Loucy (cell line): ENCODE results near the gene KISS1.

Experiments used
- H2AFZ ChIP-seq: fragments of 200-600 bp; sonication (generic); 2 replicates; pipeline ENCODE4 v1.6.0; 2016; ENCODE audit warnings: antibody characterized with exemption, mild to moderate bottlenecking, low read length, moderate library complexity
- H3F3A ChIP-seq: fragments of 200-600 bp; 2 replicates; pipeline ENCODE4 v1.6.0; 2016; ENCODE audit warnings: antibody characterized with exemption, low read depth, mild to moderate bottlenecking
- H3K27me3 ChIP-seq: fragments of 200-600 bp; sonication (generic); 2 replicates; pipeline ENCODE4 v1.6.1; 2014; ENCODE audit warnings: low read length, mild to moderate bottlenecking; ENCODE audit not compliant: insufficient read depth, poor library complexity, severe bottlenecking
- H3K36me3 ChIP-seq: fragments of 200-600 bp; sonication (generic); 2 replicates; pipeline ENCODE4 v1.6.1; 2016; ENCODE audit warnings: low read length; ENCODE audit not compliant: insufficient read depth
- H3K4me1 ChIP-seq: fragments of 200-600 bp; sonication (generic); 2 replicates; pipeline ENCODE4 v1.5.1; 2014; ENCODE audit warnings: low read length, mild to moderate bottlenecking; ENCODE audit not compliant: insufficient read depth, poor library complexity, severe bottlenecking
- H3K4me2 ChIP-seq: fragments of 200-600 bp; sonication (generic); 2 replicates; pipeline ENCODE4 v1.6.0; 2014; ENCODE audit warnings: antibody characterized with exemption, low read length, low read depth, mild to moderate bottlenecking; ENCODE audit not compliant: poor library complexity, severe bottlenecking
- H3K4me3 ChIP-seq: fragments of 200-600 bp; sonication (generic); 2 replicates; pipeline ENCODE4 v1.5.1; 2014; ENCODE audit warnings: low read length, mild to moderate bottlenecking, mixed read lengths; ENCODE audit not compliant: poor library complexity, severe bottlenecking
- H3K79me2 ChIP-seq: fragments of 200-600 bp; sonication (generic); 2 replicates; pipeline ENCODE4 v1.6.1; 2014; ENCODE audit warnings: low read length; ENCODE audit not compliant: insufficient read depth
- H3K9ac ChIP-seq: fragments of 200-600 bp; sonication (generic); 2 replicates; pipeline ENCODE4 v1.6.0; 2014; ENCODE audit warnings: mild to moderate bottlenecking, low read depth, low read length, moderate library complexity; ENCODE audit not compliant: poor library complexity, severe bottlenecking
- H3K9me2 ChIP-seq: fragments of 200-600 bp; sonication (generic); replicated peaks from 2 replicates; pipeline ENCODE4 v1.6.1; 2016; ENCODE audit warnings: low read depth, low read length, mixed read lengths
- H3K9me3 ChIP-seq: fragments of 200-600 bp; sonication (generic); 2 replicates; pipeline ENCODE4 v1.6.1; 2014; ENCODE audit warnings: mild to moderate bottlenecking, antibody characterized with exemption, low read length, low read depth; ENCODE audit not compliant: insufficient read depth
- H4K20me1 ChIP-seq: fragments of 200-600 bp; sonication (generic); 2 replicates; pipeline ENCODE4 v1.6.0; 2014; ENCODE audit warnings: antibody characterized with exemption, low read length, mild to moderate bottlenecking; ENCODE audit not compliant: insufficient read depth, poor library complexity, severe bottlenecking
- EZH2phosphoT487 ChIP-seq: fragments of 200-600 bp; IDR thresholded peaks from 2 replicates; pipeline ENCODE4 v1.6.1; 2018; ENCODE audit warnings: antibody characterized with exemption, mild to moderate bottlenecking, moderate library complexity, borderline replicate concordance
- TF ChIP-seq, protein P1 (sequence below): fragments of 200-600 bp; sonication (generic); conservative IDR thresholded peaks from 2 replicates; pipeline ENCODE4 v1.5.1; 2014; ENCODE audit warnings: mild to moderate bottlenecking, antibody characterized with exemption, low read length

KISS1 gene

DNA sequence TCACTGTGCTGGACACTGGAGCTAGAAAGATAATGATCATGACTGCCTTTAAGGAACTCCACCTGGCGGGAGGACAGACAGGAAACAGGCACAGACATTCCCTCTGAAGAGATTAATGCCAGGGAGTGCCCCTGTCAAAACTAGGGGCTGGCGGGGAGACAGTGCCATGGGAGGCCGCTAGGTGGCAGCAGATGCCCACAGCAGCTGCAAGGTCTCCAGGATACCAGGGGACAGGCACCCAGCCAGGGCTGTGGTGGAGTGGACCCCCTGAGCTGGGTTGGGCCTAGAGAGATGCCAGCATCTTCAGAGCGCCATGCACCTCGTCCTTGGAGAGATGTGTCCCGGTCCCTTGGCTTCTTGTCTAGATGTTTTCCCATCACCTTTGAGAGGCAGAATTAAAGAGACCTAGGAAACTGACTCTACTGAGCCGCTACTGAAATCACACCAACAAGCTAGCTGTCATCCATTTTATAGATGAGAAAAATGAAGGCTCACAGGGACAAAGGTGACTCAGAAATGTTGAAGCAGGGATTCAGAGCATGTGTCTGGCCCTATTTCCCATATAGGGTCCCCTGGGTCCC, 33.7 kb downstream of the KISS1 start:
- Histone ChIP-seq H3K4me1 (no peaks in the 10 kb centered on the region), H3F3A (no peaks in the 10 kb centered on the region), H3K9me3 (no peaks in the 10 kb centered on the region), H3K4me2 (no peak overlapping the region), H3K9me2 (no peaks in the 10 kb centered on the region), H2AFZ (no peak overlapping the region), H3K27me3 (no peaks in the 10 kb centered on the region), H4K20me1 (no peaks in the 10 kb centered on the region), H3K79me2 (no peaks in the 10 kb centered on the region), H3K4me3 (no peak overlapping the region), H3K36me3 (no peaks in the 10 kb centered on the region), H3K9ac (no peak overlapping the region)
- TF ChIP-seq, protein P1, sequence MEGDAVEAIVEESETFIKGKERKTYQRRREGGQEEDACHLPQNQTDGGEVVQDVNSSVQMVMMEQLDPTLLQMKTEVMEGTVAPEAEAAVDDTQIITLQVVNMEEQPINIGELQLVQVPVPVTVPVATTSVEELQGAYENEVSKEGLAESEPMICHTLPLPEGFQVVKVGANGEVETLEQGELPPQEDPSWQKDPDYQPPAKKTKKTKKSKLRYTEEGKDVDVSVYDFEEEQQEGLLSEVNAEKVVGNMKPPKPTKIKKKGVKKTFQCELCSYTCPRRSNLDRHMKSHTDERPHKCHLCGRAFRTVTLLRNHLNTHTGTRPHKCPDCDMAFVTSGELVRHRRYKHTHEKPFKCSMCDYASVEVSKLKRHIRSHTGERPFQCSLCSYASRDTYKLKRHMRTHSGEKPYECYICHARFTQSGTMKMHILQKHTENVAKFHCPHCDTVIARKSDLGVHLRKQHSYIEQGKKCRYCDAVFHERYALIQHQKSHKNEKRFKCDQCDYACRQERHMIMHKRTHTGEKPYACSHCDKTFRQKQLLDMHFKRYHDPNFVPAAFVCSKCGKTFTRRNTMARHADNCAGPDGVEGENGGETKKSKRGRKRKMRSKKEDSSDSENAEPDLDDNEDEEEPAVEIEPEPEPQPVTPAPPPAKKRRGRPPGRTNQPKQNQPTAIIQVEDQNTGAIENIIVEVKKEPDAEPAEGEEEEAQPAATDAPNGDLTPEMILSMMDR: peak; percentile 99
- TF ChIP-seq EZH2phosphoT487: no peak

DNA sequence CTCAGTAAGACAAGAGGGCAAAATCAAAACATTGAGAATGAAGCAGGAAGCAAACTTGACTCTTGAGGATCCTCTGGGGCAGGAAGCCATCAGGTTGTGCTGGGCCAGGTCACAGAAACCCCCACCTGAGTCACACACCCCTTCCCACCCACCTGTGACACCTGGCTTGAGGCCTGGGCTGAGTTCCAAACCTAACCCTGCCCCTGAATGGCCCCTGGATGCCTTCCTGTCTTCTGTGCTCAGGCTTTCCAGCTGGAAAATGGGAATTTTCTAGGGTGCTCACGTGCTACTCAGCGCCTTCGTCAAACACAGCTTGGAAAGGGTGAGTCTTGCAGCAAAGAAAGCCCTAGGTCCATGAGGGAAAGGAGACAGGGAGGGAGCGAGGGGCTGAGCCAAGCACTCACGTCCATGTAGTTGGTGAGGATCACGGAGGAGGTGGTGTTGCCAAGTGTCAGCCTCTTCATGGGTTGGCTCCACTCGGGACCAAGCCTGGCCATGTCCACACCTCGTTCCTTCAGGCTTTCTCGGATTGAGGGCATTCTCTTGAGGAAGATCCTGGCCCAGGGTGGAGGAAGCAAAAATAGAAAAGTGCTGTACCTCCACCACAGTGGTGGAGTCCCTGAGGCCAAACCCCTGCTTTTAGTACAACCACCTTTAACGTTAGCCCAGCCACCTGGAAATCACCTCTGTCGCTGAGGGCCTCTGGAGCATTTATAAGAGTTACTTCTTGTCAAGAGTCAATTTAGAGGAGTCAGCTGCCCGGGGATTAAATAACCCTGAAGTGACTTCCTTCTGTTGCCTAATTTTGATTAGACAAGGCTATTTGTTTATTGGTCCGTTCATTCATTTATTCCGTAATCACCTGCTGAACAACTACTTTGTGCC, 34.4 kb downstream of the KISS1 start:
- Histone ChIP-seq H3K4me1 (no peaks in the 10 kb centered on the region), H3K79me2 (no peaks in the 10 kb centered on the region), H3K9me3 (no peaks in the 10 kb centered on the region), H2AFZ (no peak overlapping the region), H3K9me2 (no peaks in the 10 kb centered on the region), H3K27me3 (no peaks in the 10 kb centered on the region), H3K4me2 (no peak overlapping the region), H3K36me3 (no peaks in the 10 kb centered on the region), H3F3A (no peaks in the 10 kb centered on the region), H3K9ac (no peak overlapping the region), H4K20me1 (no peaks in the 10 kb centered on the region), H3K4me3 (no peak overlapping the region)
- TF ChIP-seq, protein P1: no peak
- no peak for TF ChIP-seq EZH2phosphoT487

DNA sequence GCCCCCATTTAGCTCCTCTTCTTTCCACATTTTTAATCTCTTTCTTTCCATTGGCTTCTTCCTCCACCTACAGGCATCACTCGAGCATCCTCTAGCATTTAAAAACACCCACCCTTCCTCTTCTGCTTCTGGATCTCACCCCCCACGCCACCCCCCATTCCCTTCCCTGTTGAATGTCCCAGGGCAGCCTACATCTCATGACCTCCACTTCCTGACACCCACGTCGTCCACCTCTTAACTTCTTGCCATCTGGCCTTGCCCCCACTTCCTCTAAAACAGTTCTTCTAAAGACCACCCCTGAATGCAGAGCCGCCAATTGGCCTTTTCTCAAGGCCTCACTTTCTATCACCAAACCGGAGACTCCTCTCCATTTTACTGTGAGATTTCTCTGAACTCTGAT, 38.3 kb downstream of the KISS1 start:
- no peaks in the 10 kb centered on the region for H3K4me1 ChIP-seq

More for the DNA sequence above, 38.3 kb downstream of the KISS1 start:
- H3K4me2 ChIP-seq: no peak overlapping the region
- H3K9me3 ChIP-seq: no peaks in the 10 kb centered on the region
- H3K9me2 ChIP-seq: no peaks in the 10 kb centered on the region
- H3K9ac ChIP-seq: no peak overlapping the region
- H3K27me3 ChIP-seq: no peaks in the 10 kb centered on the region
- H4K20me1 ChIP-seq: no peaks in the 10 kb centered on the region
- no peak overlapping the region for H2AFZ ChIP-seq
- no peaks in the 10 kb centered on the region for H3K36me3 ChIP-seq
- H3K79me2 ChIP-seq: no peaks in the 10 kb centered on the region
- no peak overlapping the region for H3K4me3 ChIP-seq
- H3F3A ChIP-seq: no peaks in the 10 kb centered on the region
- TF ChIP-seq, protein P1: no peak
- TF ChIP-seq EZH2phosphoT487: no peak
